ENCODE results near the gene MYL12B.

The MYL12B gene

GRCh38 chr18:3221496-3221895 is 40.4 kb upstream of the MYL12B start:
- no peak for DNase-seq
- Histone ChIP-seq H4K20me1 (ENCODE audit: insufficient read depth, low read length) (no peaks in the 10 kb centered on the region), H3K79me2 (ENCODE audit: low read length) (no peaks in the 10 kb centered on the region), H3K4me2 (ENCODE audit: low read depth, low read length) (no peak overlapping the region), H3K9ac (ENCODE audit: low read length) (no peak overlapping the region), H3K4me3 (ENCODE audit: low read length) (no peak overlapping the region), H3K27ac (ENCODE audit: low read length) (no peak overlapping the region), H3F3A (ENCODE audit: insufficient read depth, low read length) (no peaks in the 10 kb centered on the region), H3K27me3 (replicated peaks; ENCODE audit: insufficient read depth, low read length) (no peaks in the 10 kb centered on the region), H3K9me2 (replicated peaks; ENCODE audit: insufficient read depth, low read length) (no peaks in the 10 kb centered on the region), H2AFZ (ENCODE audit: low read length) (no peak overlapping the region), H3K4me1 (ENCODE audit: low read length) (no peaks in the 10 kb centered on the region), H3K36me3 (replicated peaks; ENCODE audit: insufficient read depth, low read length) (no peaks in the 10 kb centered on the region), H3K9me3 (replicated peaks; ENCODE audit: insufficient read depth, low read length) (no peaks in the 10 kb centered on the region)
- TF ChIP-seq EZH2 (optimal IDR thresholded peaks at IDR 0.05; ENCODE audit: low read depth, low read length) (no peak), EZH2phosphoT487 (IDR thresholded peaks at IDR 0.05; ENCODE audit: low read length) (no peak), CTCF (IDR thresholded peaks at IDR 0.05; ENCODE audit: low read length) (no peak)

GRCh38 chr18:3223356-3223755 is 38.6 kb upstream of the MYL12B start:
- no peak for TF ChIP-seq EZH2phosphoT487 (IDR thresholded peaks at IDR 0.05; ENCODE audit: low read length)
- no peak for TF ChIP-seq CTCF (IDR thresholded peaks at IDR 0.05; ENCODE audit: low read length)
- no peak for TF ChIP-seq EZH2 (optimal IDR thresholded peaks at IDR 0.05; ENCODE audit: low read depth, low read length)
- no peaks in the 10 kb centered on the region for H3K79me2 ChIP-seq (ENCODE audit: low read length)

GRCh38 chr18:3224223-3224622 is 37.7 kb upstream of the MYL12B start:
- Histone ChIP-seq H3K4me3 (ENCODE audit: low read length) (no peak overlapping the region), H3K27ac (ENCODE audit: low read length) (no peak overlapping the region), H3F3A (ENCODE audit: insufficient read depth, low read length) (no peaks in the 10 kb centered on the region), H3K79me2 (ENCODE audit: low read length) (no peaks in the 10 kb centered on the region), H3K9me2 (replicated peaks; ENCODE audit: insufficient read depth, low read length) (no peaks in the 10 kb centered on the region), H4K20me1 (ENCODE audit: insufficient read depth, low read length) (no peaks in the 10 kb centered on the region), H3K4me1 (ENCODE audit: low read length) (no peaks in the 10 kb centered on the region), H3K27me3 (replicated peaks; ENCODE audit: insufficient read depth, low read length) (no peaks in the 10 kb centered on the region), H2AFZ (ENCODE audit: low read length) (no peak overlapping the region), H3K36me3 (replicated peaks; ENCODE audit: insufficient read depth, low read length) (no peaks in the 10 kb centered on the region), H3K4me2 (ENCODE audit: low read depth, low read length) (no peak overlapping the region), H3K9ac (ENCODE audit: low read length) (no peak overlapping the region), H3K9me3 (replicated peaks; ENCODE audit: insufficient read depth, low read length) (no peaks in the 10 kb centered on the region)
- TF ChIP-seq CTCF (IDR thresholded peaks at IDR 0.05; ENCODE audit: low read length): no peak
- no peak for TF ChIP-seq EZH2phosphoT487 (IDR thresholded peaks at IDR 0.05; ENCODE audit: low read length)
- TF ChIP-seq EZH2 (optimal IDR thresholded peaks at IDR 0.05; ENCODE audit: low read depth, low read length): no peak
- no peak for DNase-seq

More at GRCh38 chr18:3223356-3223755, 38.6 kb upstream of the MYL12B start:
- Histone ChIP-seq H3K4me3 (ENCODE audit: low read length) (no peak overlapping the region), H3K9me3 (replicated peaks; ENCODE audit: insufficient read depth, low read length) (no peaks in the 10 kb centered on the region), H3F3A (ENCODE audit: insufficient read depth, low read length) (no peaks in the 10 kb centered on the region), H4K20me1 (ENCODE audit: insufficient read depth, low read length) (no peaks in the 10 kb centered on the region), H3K4me1 (ENCODE audit: low read length) (no peaks in the 10 kb centered on the region), H3K27ac (ENCODE audit: low read length) (no peak overlapping the region), H2AFZ (ENCODE audit: low read length) (no peak overlapping the region), H3K9me2 (replicated peaks; ENCODE audit: insufficient read depth, low read length) (no peaks in the 10 kb centered on the region), H3K27me3 (replicated peaks; ENCODE audit: insufficient read depth, low read length) (no peaks in the 10 kb centered on the region), H3K4me2 (ENCODE audit: low read depth, low read length) (no peak overlapping the region), H3K9ac (ENCODE audit: low read length) (no peak overlapping the region), H3K36me3 (replicated peaks; ENCODE audit: insufficient read depth, low read length) (no peaks in the 10 kb centered on the region)
- DNase-seq: no peak

Measured in MM.1S (cell line).